Stimulated activated CD8-positive, alpha-beta memory T cell treated with anti-CD3 and anti-CD28 coated beads, Interleukin-4, amount 100 ng/mL, for 4 hours (primary cell): Measurements from ENCODE around the gene TMPRSS9.

Experiments
- DNase-seq, 2 donors: peaks; one replicate each; pipeline ENCODE4 v3.0.0-alpha.2; 2020; ENCODE audit warnings: low read depth in 2 of 2, low spot score in 1 of 2

The TMPRSS9 gene

DNA sequence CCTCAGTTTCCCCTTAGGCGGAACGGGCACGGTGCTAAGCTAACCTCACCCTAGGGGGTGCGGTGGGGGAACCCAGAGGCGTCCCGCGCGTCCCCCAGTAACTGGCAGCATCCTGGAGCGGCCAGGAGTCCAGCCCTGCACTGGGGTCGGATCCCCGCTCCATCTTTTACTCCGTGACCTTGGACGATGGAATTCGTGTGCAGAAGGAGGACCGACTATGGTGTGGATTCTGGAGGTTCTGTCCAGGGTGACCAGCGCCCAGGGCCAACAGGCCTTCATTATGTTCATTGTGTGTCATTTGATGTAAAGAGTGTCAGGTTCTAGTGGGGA is 31.0 kb upstream of the TMPRSS9 start:
- no peak for DNase-seq

DNA sequence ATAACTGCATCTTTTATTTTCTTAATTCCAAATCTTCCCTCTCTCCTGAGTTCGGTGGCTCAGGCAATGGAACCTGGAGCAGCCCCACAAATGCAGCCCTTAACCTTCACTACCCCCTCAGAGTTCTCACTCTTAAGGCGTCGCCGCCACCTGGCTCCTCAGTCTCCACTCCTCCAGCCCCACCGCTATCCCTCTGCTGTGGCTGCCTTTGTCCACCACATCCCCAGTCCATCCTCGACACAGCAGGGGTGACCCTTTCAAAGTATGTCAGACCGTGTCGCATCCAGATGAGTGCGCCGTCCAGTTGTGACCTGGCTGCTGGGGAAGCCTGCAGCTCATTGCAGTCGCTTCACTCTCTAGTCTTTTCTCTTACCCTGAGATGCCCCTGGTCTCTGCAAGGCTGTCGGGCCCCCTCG is 30.6 kb upstream of the TMPRSS9 start:
- DNase-seq, result no peak

DNA sequence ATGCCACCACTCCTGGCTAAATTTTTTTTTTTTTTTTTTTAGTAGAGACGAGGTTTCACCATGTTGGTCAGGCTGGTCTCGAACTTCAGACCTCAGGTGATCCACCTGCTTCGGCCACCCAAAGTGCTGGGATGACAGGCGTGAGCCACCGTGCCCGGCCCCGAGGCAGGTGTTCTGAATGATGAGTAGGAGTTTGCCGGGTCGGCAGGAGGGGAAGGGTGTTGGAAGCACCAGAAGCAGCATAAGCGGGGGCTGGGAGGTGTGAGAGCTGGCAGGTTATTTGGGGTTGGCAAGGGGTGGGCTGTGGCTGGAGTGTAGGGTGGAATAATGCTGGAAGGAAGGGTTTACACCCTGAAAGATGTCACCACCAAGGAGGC is 29.8 kb upstream of the TMPRSS9 start:
- no peak for DNase-seq

DNA sequence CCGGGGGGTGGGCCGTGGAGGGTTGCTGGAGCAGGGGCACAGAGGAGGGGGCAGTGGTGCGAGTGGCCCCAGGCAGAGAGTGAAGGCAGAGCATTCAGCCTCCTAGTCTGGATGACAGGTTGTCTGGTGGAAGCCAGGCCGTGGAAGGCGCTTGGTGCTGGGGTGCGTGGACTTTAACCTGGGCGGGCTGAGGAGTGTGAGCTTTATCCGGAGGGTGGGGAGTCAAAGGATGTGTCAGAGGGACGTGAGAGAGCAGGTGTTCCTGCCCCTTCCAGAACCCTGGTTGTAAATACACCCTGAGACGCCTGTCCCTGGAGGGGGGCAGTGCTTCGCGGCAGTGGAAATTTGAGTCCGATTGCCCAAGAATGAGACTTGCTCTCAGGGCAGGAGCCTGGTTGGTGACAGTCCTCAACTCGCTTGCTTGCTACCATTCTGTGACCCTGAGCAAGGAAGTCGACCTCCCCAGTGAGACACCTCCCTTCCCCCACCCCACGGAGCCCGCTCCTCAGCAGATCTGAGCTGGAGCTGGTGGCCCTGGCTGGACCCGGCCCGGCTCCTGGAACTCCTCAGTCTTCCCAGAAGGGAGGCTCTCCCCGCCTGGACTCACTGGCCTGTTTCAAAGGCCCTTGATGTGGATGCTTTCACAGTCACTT is 29.3 kb upstream of the TMPRSS9 start:
- DNase-seq, result no peak

DNA sequence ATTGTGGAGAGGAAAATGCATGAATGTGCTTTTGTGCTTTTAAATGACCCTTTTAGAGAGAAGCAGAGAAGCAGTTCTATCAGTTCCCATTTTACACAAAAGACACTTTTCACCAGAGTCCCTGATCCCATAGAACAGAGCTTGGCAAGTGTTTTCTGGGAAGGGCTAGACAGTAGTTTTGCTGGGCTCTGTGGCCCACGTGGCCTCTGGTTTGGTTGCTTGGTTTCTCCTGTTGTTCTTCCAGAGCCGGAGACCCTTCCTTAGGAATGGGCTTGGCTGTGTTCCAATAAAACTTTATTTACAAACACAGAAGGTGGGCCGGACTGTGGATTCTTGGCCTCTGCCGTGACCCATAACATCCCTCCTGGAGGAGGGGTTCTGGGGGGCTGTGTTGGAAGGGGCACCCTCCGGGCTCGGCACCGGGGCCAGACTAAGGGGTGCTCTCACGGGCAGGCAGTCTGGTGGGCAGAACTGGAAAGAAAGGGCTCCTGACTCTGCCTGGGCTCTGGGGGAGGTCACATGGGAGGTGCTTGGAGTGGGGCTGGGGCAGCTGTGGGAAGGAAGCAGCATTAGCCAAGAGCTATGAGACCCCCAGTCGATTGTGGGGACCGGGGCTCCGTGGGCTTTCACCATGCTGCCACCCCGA is 28.3 kb upstream of the TMPRSS9 start:
- no peak for DNase-seq

DNA sequence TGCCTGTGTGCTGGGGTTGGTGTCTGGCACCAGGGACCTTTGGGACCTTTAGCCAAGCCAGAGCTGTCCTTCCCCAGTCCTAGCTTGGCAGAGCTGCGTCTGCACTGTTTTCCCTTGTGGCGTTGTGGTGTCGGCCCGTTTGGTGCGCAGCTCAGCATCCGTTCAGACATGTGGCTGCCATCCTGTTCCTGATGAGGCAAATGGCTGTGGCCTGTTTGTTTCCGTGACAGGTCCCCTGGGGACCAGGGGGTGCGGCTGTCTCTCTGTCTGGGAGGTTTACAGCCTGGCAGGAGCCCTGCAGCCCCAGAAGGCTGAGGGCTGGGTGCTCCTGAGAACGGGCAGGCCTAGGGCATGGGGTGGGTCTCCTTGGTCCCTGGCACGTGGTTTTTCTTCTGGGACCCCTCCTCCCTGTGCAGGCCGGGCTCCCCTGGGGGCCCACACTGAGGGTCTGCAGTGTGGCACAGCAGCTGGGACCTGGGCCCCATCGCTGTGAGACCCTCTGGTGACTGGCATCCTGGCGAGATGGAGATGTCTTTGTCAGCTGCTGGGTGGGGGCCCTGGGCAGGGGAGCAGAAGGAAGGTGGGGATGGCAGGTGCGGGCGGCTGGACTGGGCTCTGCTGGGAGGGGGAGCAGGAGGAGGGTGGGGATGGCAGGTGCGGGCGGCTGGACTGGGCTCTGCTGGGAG is 27.6 kb upstream of the TMPRSS9 start:
- no peak for DNase-seq

DNA sequence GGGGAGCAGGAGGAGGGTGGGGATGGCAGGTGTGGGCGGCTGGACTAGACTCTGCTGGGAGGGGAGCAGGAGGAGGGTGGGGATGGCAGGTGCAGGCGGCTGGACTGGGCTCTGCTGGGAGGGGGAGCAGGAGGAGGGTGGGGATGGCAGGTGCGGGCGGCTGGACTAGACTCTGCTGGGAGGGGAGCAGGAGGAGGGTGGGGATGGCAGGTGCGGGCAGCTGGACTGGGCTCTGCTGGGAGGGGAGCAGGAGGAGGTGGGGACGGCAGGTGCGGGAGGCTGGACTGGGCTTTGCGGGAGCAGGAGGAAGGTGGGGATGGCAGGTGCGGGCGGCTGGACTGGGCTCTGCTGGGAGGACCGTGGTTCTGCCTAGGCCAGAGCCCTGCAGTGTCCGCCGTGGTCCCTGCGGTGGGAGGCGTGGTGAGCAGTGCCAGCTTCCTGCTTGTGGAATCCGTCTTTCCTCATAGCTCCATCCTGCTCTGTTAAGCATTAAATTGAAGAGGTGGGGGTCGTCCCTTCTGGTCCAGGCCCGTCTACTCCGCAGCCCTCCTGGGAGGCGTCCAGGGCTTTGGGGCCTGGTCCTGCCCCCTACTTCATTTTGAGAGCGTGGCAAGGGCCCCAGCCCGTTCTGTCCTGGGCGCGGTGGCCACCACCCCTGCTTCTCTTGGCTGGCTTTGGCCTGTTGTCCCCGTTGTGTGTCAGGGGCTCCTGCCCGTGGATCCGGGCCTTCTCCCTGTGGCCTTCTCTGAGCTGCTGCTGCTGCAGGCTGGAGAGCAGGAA is 26.8 kb upstream of the TMPRSS9 start:
- no peak for DNase-seq

DNA sequence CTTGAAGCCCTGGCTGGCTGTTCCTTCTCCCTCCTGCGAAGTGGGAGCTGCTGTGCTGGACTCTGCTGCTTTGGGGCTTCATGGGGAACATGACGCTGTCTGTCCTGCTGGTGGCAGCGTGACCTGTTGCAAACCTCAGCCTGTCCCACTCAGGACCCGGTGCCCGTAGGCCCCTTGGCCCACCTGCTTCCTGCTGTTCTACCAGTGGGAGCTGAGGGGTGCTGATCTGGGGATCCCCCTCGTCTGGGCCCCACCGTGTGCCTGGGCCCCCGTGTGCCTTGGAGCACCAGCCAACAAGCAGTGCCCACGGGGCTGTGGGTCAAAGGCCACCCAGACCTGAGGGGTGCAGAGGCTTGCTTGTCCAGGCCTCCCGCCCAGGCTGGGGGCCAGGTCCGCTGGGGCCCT is 26.3 kb upstream of the TMPRSS9 start:
- DNase-seq, result no peak

DNA sequence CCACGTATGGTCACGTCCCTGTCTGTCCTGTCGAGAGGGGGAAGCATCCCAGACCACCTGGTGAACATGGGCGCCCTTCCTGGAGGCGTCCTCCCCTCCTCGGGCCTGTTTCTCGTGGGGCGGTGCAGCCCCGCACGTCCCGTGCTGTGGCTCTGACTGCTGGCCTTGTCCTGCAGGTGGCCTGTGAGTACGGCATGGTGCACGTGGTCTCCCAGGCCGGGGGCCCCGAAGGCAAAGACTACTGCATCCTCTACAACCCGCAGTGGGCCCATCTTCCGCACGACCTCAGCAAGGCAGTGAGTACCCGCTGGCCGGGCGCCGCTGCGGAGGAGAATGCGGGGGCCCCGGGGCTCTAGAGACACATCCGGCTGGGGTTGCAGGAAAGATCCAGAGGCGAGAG is 25.6 kb upstream of the TMPRSS9 start:
- no peak for DNase-seq

DNA sequence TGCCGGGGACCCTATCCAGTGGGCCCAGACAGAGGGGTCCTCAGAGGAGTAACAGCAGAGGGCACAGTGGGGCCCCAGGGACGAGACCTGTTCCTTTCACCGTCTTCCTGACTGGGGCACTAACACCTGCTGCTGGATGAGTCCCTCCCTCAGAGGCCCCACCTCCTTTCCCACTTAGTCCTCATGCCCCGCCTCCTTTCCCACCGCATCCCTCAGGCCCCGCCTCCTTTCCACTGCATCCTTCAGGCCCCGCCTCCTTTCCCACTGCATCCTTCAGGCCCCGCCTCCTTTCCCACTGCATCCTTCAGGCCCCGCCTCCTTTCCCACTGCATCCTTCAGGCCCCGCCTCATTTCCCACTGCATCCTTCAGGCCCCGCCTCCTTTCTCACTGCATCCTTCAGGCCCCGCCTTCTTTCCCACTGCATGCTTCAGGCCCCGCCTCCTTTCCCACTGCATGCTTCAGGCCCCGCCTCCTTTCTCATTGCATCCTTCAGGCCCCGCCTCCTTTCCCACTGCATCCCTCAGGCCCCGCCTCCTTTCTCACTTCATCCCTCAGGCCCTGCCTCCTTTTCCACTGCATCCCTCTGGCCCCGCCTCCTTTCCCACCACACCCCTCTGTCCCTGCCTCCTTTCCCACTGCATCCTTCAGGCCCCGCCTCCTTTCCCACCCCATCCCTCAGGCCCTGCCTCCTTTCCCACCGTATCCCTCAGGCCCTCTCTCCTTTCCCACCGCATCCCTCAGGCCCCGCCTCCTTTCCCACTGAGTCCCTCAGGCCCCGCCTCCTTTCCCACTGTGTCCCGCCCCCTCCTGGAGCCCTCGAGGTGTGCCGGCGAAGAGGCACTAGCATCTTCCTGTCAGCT is 24.8 kb upstream of the TMPRSS9 start:
- DNase-seq, result no peak

DNA sequence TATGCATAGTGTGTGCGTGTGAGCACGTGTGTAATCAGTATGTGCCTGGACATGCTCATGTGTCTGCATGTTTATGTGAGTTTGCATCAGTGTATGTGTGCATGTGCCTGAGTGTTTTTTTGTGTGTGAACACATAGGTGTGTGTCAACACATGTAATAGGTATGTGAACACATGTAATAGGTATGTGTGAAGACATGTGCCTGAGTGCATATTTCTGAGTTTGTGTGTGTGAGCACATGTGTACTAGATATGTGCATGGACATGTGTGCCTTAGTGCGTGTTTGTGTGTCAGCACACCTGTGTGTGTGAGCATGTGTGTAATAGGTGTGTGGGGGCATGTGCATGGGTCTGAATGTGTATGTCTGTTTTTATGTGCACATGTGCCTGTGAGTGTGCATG is 24.2 kb upstream of the TMPRSS9 start:
- DNase-seq, result no peak

DNA sequence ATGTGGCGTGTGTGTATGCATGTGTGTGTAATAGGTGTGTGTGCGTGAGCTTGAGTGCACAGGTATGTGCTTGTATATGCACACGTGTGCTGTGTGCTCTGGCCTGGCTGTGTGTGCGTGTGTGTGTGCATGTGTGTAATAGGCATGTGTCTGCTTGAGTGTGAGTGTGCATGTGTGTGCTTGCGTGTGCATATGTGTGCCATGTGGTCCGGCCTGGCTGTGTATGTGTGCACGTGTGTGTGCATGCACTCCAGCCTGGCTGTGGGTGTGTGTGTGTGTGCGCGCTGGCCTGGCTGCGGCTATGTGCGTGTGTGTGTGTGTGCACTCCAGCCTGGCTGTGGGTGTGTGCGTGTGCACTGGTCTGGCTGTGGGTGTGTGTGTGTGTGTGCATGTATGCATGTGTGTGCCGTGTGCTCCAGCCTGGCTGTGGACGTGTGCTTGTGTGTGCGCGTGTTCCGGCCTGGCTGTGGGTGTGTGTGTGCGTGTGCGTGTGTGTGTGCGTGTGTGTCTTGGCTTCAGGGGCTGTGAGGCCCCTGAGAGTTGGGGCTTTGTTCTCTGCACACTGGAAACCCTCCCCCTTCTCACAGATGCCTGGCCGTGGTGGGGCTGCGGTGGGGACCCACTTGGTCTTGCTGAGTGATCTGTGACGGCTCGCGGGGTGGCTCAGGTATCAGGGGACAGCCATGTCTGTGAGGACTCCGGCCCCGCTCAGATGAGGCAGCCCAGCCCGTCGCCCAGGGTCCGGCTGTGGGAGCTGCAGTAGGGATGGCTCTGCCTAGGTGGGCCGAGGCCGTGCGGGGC is 23.3 kb upstream of the TMPRSS9 start:
- DNase-seq, result no peak

DNA sequence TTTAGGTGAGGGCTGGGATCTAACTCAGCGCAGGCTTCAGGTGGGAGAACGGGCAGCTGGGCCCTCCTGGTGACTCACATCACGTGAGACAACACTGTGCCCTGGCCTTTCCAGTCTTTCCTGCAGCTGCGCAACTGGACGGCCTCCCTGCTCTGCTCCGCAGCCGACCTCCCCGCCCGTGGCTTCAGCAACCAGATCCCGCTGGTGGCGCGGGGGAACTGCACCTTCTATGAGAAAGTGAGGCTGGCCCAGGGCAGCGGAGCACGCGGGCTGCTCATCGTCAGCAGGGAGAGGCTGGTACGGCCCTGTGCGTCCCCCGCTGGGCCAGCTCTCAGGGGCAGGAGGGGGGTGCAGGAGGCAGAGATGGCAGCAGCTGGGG is 22.7 kb upstream of the TMPRSS9 start:
- DNase-seq, result no peak

DNA sequence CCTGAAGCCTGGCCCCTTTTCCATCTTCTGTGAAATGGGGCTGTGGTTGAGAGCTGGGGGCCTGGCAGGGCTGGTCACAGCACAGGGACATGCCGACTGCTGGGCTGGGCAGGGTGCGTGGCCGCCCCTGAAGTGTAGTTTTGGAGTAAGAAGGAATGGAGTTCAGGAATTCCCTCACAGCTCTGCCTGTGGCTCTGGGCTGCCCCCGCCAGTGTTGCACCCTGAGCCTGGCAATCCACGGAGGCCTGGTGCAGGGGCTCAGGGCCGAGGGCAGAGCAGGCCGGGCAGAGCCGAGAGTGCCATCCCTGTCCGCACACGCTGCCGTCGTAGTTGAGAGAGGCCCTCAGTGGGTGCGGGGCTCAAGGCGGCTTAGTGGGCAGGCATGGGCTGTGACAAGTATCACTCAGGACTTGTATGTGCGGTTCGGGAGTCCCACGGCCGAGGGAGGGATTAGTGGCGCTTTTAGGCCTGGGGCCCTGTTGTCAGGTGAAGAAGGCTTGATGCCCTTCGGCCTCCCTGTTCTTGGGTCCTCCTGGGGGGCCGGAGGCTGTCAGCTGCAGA is 21.9 kb upstream of the TMPRSS9 start:
- no peak for DNase-seq

DNA sequence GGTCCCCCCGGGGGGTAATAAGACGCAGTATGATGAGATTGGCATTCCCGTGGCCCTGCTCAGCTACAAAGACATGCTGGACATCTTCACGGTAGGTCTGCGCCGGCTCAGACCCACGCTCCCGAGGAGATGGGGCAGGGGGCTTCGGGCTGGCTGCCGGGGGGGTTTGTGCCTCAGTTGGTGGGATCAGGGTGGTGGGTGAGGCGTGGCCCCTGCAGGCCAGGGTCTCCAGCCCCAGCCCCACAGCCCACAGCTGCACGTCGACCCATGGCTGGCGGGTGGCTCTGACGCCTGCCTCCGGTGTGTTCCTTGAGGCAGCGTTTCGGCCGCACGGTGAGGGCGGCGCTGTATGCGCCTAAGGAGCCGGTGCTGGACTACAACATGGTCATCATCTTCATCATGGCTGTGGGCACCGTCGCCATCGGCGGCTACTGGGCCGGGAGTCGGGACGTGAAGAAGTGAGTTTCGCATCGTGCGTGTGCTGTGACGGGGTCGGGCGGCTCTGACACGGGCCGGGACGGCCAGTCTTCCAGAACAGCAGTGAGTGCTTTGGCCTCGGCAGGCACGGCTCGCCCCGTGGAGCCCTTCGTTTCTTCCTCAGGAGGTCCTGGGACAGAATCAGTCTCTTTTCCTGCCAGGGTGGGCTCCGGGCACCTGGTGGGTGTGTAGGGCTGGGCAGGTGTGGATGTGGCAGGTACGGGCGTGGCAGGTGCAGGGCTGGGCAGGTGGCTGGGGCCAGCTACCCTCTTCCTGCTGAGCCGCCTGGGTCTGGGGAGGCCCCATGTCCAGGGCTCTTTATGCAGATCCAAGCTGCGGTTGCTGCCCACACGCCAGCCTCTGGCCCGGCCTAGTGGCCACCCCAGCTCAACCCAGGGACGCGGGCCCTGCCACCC is 21.1 kb upstream of the TMPRSS9 start:
- no peak for DNase-seq

DNA sequence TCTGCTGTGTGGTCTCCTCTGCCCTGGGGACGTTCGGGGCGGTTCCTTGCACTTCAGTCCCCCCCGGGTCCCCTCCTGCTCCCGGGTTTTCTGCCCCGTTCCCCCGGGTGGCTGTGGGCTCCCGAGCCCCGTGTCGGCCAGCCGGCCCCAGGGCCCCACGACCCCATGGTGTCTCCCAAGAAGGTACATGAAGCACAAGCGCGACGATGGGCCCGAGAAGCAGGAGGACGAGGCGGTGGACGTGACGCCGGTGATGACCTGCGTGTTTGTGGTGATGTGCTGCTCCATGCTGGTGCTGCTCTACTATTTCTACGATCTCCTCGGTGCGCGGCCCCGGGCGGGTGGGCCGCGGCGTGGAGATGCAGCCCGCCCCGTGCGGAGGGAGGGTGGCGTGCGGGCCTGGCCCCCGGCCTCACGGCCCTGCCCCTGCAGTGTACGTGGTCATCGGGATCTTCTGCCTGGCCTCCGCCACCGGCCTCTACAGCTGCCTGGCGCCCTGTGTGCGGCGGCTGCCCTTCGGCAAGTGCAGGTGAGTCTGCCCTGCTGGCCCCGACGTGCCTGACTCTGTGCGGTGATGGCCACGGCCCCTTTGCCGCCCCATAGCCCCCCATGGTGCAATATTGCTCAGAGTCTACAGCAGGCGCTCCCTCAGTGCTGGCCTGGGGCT is 20.3 kb upstream of the TMPRSS9 start:
- no peak for DNase-seq

DNA sequence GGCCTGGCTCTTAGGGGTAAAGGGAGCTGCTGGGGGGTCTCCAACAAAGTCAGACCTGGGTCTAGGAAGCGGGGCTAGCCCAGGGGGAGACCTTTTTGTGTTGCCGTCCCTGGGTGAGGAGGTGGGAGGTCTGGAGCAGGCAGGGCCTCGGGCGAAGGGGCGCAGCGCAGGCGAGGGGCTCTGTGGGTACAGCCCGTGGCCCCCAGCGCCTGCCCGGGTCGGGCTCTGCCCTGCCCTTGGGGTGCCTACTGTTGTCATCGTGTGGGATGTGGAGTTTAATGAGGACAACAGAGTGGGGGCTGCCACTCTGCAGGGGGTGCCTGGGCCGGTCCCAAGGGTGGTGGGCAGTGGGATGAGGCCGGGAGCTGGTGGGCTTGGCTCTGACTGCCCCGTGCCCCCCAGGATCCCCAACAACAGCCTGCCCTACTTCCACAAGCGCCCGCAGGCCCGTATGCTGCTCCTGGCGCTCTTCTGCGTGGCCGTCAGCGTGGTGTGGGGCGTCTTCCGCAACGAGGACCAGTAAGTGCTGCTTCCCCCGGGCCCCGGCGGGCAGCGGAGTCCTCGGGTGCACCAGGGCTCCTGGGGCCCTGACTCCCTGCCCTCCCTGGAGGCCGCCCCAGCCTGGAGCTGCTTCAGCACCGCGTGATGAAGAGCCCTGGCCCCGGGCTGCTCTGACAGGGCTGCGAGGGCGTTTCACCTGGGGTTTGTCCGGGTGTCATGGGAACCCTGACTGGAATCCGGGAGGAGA is 19.4 kb upstream of the TMPRSS9 start:
- DNase-seq, result no peak

DNA sequence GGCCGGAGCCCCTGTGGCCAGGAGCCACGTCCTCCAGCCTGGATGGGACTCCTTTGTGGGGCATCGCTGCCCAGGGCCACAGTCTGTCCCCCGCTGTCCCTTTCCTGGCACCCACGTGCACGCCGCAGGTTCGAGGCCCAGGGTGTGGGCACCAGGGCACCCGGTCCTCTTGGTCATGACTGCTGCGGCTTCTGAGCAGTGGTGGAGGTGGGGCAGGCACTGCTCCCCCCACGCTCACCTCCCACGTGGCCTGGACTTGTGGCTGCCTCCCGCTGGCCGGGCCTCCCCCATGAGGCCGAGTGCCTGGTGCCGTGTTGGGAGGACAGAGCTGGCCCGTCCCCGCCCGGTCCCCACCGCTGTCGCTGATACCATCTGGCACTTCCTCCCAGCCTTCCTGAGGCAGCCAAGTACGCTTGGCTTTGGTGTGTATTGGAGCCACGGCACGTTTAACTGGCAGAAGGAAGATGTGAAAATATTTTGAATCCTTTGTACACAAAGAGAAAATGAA is 18.8 kb upstream of the TMPRSS9 start:
- DNase-seq, result no peak
